ENCODE data around the gene NRIP2.

Gene NRIP2

DNA sequence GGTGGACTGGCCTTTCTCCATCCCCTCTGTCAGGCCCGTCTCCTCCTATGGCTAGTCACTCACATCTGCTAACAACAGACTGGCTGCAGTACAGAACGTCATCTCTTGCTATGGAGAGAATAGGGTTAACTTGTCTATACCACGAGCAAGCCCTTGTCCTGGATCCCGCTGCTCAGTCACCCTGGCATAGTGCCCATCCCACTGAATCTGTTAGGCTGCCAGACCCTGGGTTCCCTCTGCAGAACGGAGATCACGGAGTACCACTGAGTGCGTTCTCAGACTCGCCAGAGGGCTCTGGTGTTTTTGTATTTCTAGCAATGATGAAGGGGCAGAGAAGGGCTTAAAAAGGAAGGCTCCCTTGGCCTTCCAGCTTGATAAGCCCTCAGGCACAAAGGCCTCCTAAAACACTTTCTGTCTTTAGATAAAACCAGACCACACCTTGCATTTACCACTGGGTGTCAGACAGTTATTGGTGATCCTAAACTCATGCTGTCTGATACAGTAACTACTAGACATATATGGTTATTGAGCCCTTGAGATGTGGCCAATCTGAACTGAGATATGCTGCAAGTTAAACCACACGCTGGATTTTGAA, 6.3 kb upstream of the NRIP2 start:
- TF ChIP-seq CTCF (IDR thresholded peaks at IDR 0.05; ENCODE audit: insufficient read depth, low read length, poor library complexity, severe bottlenecking): no peak
- no peak for TF ChIP-seq EZH2phosphoT487 (conservative IDR thresholded peaks at IDR 0.05; ENCODE audit: low read length)
- H2AFZ ChIP-seq (ENCODE audit: low read depth, low read length, severe bottlenecking): no peak overlapping the region
- H3F3A ChIP-seq (ENCODE audit: insufficient read depth): no peaks in the 10 kb centered on the region
- H3K27ac ChIP-seq (ENCODE audit: low read depth, low read length): no peak overlapping the region
- no peaks in the 10 kb centered on the region for H3K36me3 ChIP-seq (ENCODE audit: low read length)
- no peaks in the 10 kb centered on the region for H3K79me2 ChIP-seq (ENCODE audit: insufficient read depth, low read length)
- no peaks in the 10 kb centered on the region for H3K9me3 ChIP-seq (ENCODE audit: insufficient read depth, low read length)
- no peaks in the 10 kb centered on the region for H3K27me3 ChIP-seq (ENCODE audit: low read length)
- H3K4me3 ChIP-seq (ENCODE audit: insufficient read depth, low read length, poor library complexity, severe bottlenecking): no peak overlapping the region
- H3K9ac ChIP-seq (ENCODE audit: low read length): no peak overlapping the region
- H4K20me1 ChIP-seq (ENCODE audit: low read depth, low read length): no peaks in the 10 kb centered on the region
- H3K9me2 ChIP-seq (replicated peaks; ENCODE audit: insufficient read depth, low read length): no peaks in the 10 kb centered on the region
- no peak overlapping the region for H3K4me2 ChIP-seq (ENCODE audit: low read depth, low read length, poor library complexity, severe bottlenecking)

DNA sequence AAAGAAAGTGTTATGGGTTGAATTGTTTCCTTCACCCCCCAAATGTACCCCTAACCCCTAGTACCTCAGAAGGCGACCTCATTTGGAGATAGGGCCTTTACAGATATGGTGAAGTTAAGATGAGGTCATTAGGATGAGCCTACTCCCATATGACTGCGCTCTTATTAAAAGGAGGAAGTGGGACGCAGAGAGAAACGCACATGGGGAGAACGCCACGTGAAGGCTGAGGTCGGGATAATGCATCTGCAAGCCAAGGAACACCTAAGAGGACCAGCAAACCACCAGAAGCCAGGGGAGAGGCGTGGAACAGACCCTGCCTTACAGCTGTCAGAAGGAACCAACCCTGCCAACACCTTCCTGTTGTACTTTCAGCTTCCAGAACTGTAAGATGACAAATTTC, 1.7 kb upstream of the NRIP2 start:
- no peaks in the 10 kb centered on the region for H3K9me2 ChIP-seq (replicated peaks; ENCODE audit: insufficient read depth, low read length)
- no peaks in the 10 kb centered on the region for H3F3A ChIP-seq (ENCODE audit: insufficient read depth)
- no peak overlapping the region for H3K27ac ChIP-seq (ENCODE audit: low read depth, low read length)
- no peaks in the 10 kb centered on the region for H3K36me3 ChIP-seq (ENCODE audit: low read length)
- H3K4me3 ChIP-seq (ENCODE audit: insufficient read depth, low read length, poor library complexity, severe bottlenecking): no peak overlapping the region
- no peaks in the 10 kb centered on the region for H4K20me1 ChIP-seq (ENCODE audit: low read depth, low read length)
- no peak for TF ChIP-seq EZH2phosphoT487 (conservative IDR thresholded peaks at IDR 0.05; ENCODE audit: low read length)
- TF ChIP-seq CTCF (IDR thresholded peaks at IDR 0.05; ENCODE audit: insufficient read depth, low read length, poor library complexity, severe bottlenecking): no peak
- H2AFZ ChIP-seq (ENCODE audit: low read depth, low read length, severe bottlenecking): no peak overlapping the region
- no peaks in the 10 kb centered on the region for H3K27me3 ChIP-seq (ENCODE audit: low read length)
- no peaks in the 10 kb centered on the region for H3K79me2 ChIP-seq (ENCODE audit: insufficient read depth, low read length)
- H3K9me3 ChIP-seq (ENCODE audit: insufficient read depth, low read length): no peaks in the 10 kb centered on the region
- H3K4me2 ChIP-seq (ENCODE audit: low read depth, low read length, poor library complexity, severe bottlenecking): no peak overlapping the region
- no peak overlapping the region for H3K9ac ChIP-seq (ENCODE audit: low read length)

DNA sequence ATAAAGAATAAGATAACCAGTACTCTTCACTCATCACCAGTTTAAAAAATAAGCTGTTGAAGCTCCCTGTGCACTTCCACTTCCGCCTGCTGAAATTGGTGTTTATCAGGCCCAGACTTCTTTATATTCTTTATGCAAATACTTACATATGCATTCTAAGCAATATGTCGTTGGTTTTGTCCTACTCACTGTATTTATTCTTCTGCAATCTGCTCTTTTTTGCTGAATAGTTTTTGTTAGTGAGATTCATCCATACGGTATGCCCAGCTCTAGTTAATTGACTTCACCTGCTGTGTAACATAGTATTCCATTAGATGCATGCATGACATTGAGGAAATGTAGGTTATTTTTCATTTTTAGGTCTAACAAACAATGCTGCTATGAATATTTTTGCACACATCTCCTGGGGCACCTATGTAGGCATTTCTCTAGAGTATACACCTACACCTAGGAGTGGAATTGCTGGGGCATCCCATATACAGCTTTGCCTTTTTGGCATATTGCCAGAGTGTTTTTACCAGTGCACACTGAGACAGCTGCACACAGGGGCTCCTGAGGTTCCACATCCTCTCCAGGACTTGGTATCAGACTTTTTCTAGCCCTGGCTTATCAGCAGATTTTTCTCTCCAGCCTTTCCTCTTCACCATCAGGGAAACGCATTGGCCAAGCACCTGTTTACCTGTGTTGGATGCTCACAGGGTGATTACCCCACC, 1.0 kb upstream of the NRIP2 start:
- Histone ChIP-seq H3K27me3 (ENCODE audit: low read length) (no peaks in the 10 kb centered on the region), H3K9me2 (replicated peaks; ENCODE audit: insufficient read depth, low read length) (no peaks in the 10 kb centered on the region), H3K79me2 (ENCODE audit: insufficient read depth, low read length) (no peaks in the 10 kb centered on the region), H3K9me3 (ENCODE audit: insufficient read depth, low read length) (no peaks in the 10 kb centered on the region), H3K9ac (ENCODE audit: low read length) (no peak overlapping the region), H3K27ac (ENCODE audit: low read depth, low read length) (no peak overlapping the region), H4K20me1 (ENCODE audit: low read depth, low read length) (no peaks in the 10 kb centered on the region), H3F3A (ENCODE audit: insufficient read depth) (no peaks in the 10 kb centered on the region), H3K36me3 (ENCODE audit: low read length) (no peaks in the 10 kb centered on the region), H3K4me3 (ENCODE audit: insufficient read depth, low read length, poor library complexity, severe bottlenecking) (no peak overlapping the region), H2AFZ (ENCODE audit: low read depth, low read length, severe bottlenecking) (no peak overlapping the region), H3K4me2 (ENCODE audit: low read depth, low read length, poor library complexity, severe bottlenecking) (no peak overlapping the region)
- TF ChIP-seq EZH2phosphoT487 (conservative IDR thresholded peaks at IDR 0.05; ENCODE audit: low read length) (no peak), CTCF (IDR thresholded peaks at IDR 0.05; ENCODE audit: insufficient read depth, low read length, poor library complexity, severe bottlenecking) (no peak)
